IMR-90 (cell line): ENCODE results near the gene FOXC2. TPM values are rescaled to one million over a fixed set of nuclear protein-coding genes. Genes with fewer than 3 reads are reported as not detected.

Source experiments
- ATAC-seq: fragments of 200-7000 bp; cut with Tn5 transposase; 2 replicates; pipeline ENCODE4 v1.9.1; 2020; ENCODE audit warnings: low read depth, mild to moderate bottlenecking, moderate library complexity
- BruUV-seq: library from RNA; stranded (reverse); fragments of 400-500 nt; replicated peaks from 2 replicates; lab custom pipeline; 2021; lab: Mats Ljungman, UMichigan
- CTCF ChIA-PET: fragments of 300-600 bp; formaldehyde crosslinking; extraction: SDS; loops from one replicate; lab custom pipeline; 2021; ENCODE audit warnings: antibody characterized with exemption; lab: Yijun Ruan, JAX
- POLR2A ChIA-PET: fragments of 300-600 bp; sonication (Branson Sonifier 250); formaldehyde crosslinking; loops from one replicate; lab custom pipeline; 2022; ENCODE audit warnings: antibody characterized with exemption; ENCODE audit not compliant: unreplicated experiment; lab: Charles Lee
- DNase-seq: peaks from one replicate; pipeline ENCODE4 v3.0.0; 2013
- H2AFZ ChIP-seq: replicated peaks from 2 replicates; pipeline ENCODE3; 2013; ENCODE audit warnings: low read length, mild to moderate bottlenecking; ENCODE audit not compliant: poor library complexity
- H2AK5ac ChIP-seq: 2 replicates; pipeline ENCODE4 v1.6.1; 2013; ENCODE audit warnings: low read depth, low read length, inconsistent platforms
- H2AK9ac ChIP-seq: replicated peaks from 2 replicates; pipeline ENCODE3; 2013; ENCODE audit warnings: mild to moderate bottlenecking, low read depth, low read length, moderate library complexity; ENCODE audit not compliant: poor library complexity
- H2BK120ac ChIP-seq: 2 replicates; pipeline ENCODE4 v1.6.1; 2013; ENCODE audit warnings: low read depth, low read length, inconsistent platforms
- H2BK15ac ChIP-seq: 3 replicates; pipeline ENCODE4 v1.6.1; 2013; ENCODE audit warnings: low read depth, low read length, inconsistent platforms
- H2BK20ac ChIP-seq: 2 replicates; pipeline ENCODE4 v1.6.1; 2013; ENCODE audit warnings: low read depth, mild to moderate bottlenecking, inconsistent platforms, low read length, moderate library complexity
- H2BK5ac ChIP-seq: 2 replicates; pipeline ENCODE4 v1.6.1; 2013; ENCODE audit warnings: mild to moderate bottlenecking, low read depth, low read length, inconsistent platforms; ENCODE audit not compliant: poor library complexity, severe bottlenecking
- H3K14ac ChIP-seq: replicated peaks from 2 replicates; pipeline ENCODE4 v1.6.1; 2013; ENCODE audit warnings: low read depth, low read length, inconsistent platforms
- H3K18ac ChIP-seq: 2 replicates; pipeline ENCODE4 v1.6.1; 2013; ENCODE audit warnings: low read depth, low read length, control low read depth
- H3K23ac ChIP-seq: 2 replicates; pipeline ENCODE4 v1.6.1; 2013; ENCODE audit warnings: low read depth, low read length, inconsistent platforms
- H3K27ac ChIP-seq: 2 replicates; pipeline ENCODE4 v1.5.1; 2013; ENCODE audit warnings: mild to moderate bottlenecking, control low read depth, low read length; ENCODE audit not compliant: insufficient read depth
- H3K27me3 ChIP-seq: 2 replicates; pipeline ENCODE4 v1.6.1; 2013; ENCODE audit warnings: low read length; ENCODE audit not compliant: control insufficient read depth, insufficient read depth
- H3K36me3 ChIP-seq: 2 replicates; pipeline ENCODE4 v1.6.1; 2013; ENCODE audit warnings: low read length, mixed read lengths; ENCODE audit not compliant: control insufficient read depth, insufficient read depth
- H3K4ac ChIP-seq: 2 replicates; pipeline ENCODE4 v1.6.1; 2013; ENCODE audit warnings: low read depth, low read length, inconsistent platforms
- H3K4me1 ChIP-seq: 2 replicates; pipeline ENCODE4 v1.6.1; 2013; ENCODE audit warnings: low read length, mixed read lengths; ENCODE audit not compliant: control insufficient read depth, insufficient read depth
- H3K4me2 ChIP-seq: 2 replicates; pipeline ENCODE4 v1.6.1; 2013; ENCODE audit warnings: low read depth, mild to moderate bottlenecking, control low read depth, low read length, moderate library complexity
- H3K4me3 ChIP-seq: 2 replicates; pipeline ENCODE4 v1.5.1; 2013; ENCODE audit warnings: low read depth, mild to moderate bottlenecking, control low read depth, low read length, moderate library complexity; ENCODE audit not compliant: insufficient read depth
- H3K56ac ChIP-seq: 2 replicates; pipeline ENCODE4 v1.6.1; 2013; ENCODE audit warnings: low read length, inconsistent platforms; ENCODE audit not compliant: insufficient read depth; ENCODE audit errors: extremely low read depth
- H3K79me1 ChIP-seq, 2 experiments: 2 replicates each; pipeline ENCODE4 v1.6.1; 2013; ENCODE audit warnings: low read length in 2 of 2, inconsistent platforms in 1 of 2, low read depth in 1 of 2
- H3K9ac ChIP-seq: 2 replicates; pipeline ENCODE4 v1.6.1; 2013; ENCODE audit warnings: low read depth, low read length, control low read depth
- H3K9me1 ChIP-seq: 2 replicates; pipeline ENCODE4 v1.6.1; 2013; ENCODE audit warnings: low read length, inconsistent platforms; ENCODE audit not compliant: insufficient read depth
- H3K9me3 ChIP-seq: 2 replicates; pipeline ENCODE4 v1.6.1; 2013; ENCODE audit warnings: low read length; ENCODE audit not compliant: control insufficient read depth, insufficient read depth
- H4K20me1 ChIP-seq: 2 replicates; pipeline ENCODE4 v1.6.1; 2013; ENCODE audit warnings: low read length, inconsistent platforms; ENCODE audit not compliant: insufficient read depth
- H4K5ac ChIP-seq: 2 replicates; pipeline ENCODE4 v1.6.1; 2013; ENCODE audit warnings: mild to moderate bottlenecking, low read depth, low read length, control low read depth
- H4K8ac ChIP-seq, 2 experiments: 2 replicates each; pipeline ENCODE4 v1.6.1; 2013; ENCODE audit warnings: low read depth in 2 of 2, low read length in 2 of 2, control low read depth in 1 of 2, inconsistent platforms in 1 of 2
- H4K91ac ChIP-seq: 2 replicates; pipeline ENCODE4 v1.6.1; 2013; ENCODE audit warnings: low read depth, low read length, inconsistent platforms; ENCODE audit not compliant: insufficient read depth
- CHD1 ChIP-seq: IDR thresholded peaks from 2 replicates; pipeline ENCODE4 v1.6.1; 2012; ENCODE audit warnings: low read depth, low read length, improper control_type of control experiment
- NFE2L2 ChIP-seq: fragments of 150-350 bp; IDR thresholded peaks from 2 replicates; pipeline ENCODE4 v1.6.1; 2016; ENCODE audit warnings: low read depth, mild to moderate bottlenecking, low read length
- POLR2A ChIP-seq: IDR thresholded peaks from 2 replicates; pipeline ENCODE4 v1.6.1; 2012; ENCODE audit warnings: mild to moderate bottlenecking, low read depth, low read length
- SMC3 ChIP-seq: fragments of 150-350 bp; IDR thresholded peaks from 2 replicates; pipeline ENCODE4 v1.6.1; 2016; ENCODE audit warnings: low read depth, mild to moderate bottlenecking, antibody characterized with exemption, low read length, moderate library complexity
- USF2 ChIP-seq: fragments of 150-350 bp; IDR thresholded peaks from 2 replicates; pipeline ENCODE4 v1.6.1; 2017; ENCODE audit warnings: mild to moderate bottlenecking, antibody characterized with exemption, low read length, low read depth
- WGBS, 2 experiments: methylation state at CpG; one replicate each; pipeline versions ENCODE4 v1.1.5 to v1.1.7; 2013; ENCODE audit warnings: missing lambda C conversion rate in 2 of 2; ENCODE audit not compliant: insufficient read length in 1 of 2; ENCODE audit errors: extremely low coverage in 2 of 2; 5-methylcytosine and 5-hydroxymethylcytosine counted together
- dilution Hi-C: fragments of 300-500 bp; cut with HindIII; formaldehyde crosslinking; loops from one replicate; pipeline ENCODE4 v1.14.3; 2018; ENCODE audit warnings: low sequenced_read_pairs; ENCODE audit not compliant: unreplicated experiment
- in situ Hi-C: fragments of 300-500 bp; cut with MboI; formaldehyde crosslinking; loops from 3 replicates; pipeline ENCODE4 v1.14.3; 2019; ENCODE audit warnings: low sequenced_read_pairs, inconsistent platforms, mixed read lengths
- intact Hi-C: fragments of 100-400 bp; cut with micrococcal nuclease; formaldehyde crosslinking; loops from 2 replicates; pipeline ENCODE4 v1.10.0; 2022
- polyA plus RNA-seq, 3 experiments: library from polyadenylated mRNA; depleted of rRNA; stranded (reverse); fragments of >200 nt; gene quantifications; 2 replicates each; pipeline ENCODE4 v1.2.3, GENCODE V29; 2012; ENCODE audit warnings: low replicate concordance in 1 of 3
- total RNA-seq: library from RNA; depleted of rRNA; stranded (reverse); fragments of >200 nt; gene quantifications from 2 replicates; pipeline ENCODE4 v1.2.3, GENCODE V29; 2012

The FOXC2 gene
- total and polyA plus RNA-seq, 2 of the 4 experiments (the other 2 are of a cell fraction): 0.90 to 6.4 TPM

GRCh38 chr16:86580063-86580790 lies 13.6 kb downstream of the FOXC2 start:
- DNase-seq: peak; percentile 54
- H3K79me1 ChIP-seq: peaks cover 19 to 32% of the 10 kb centered on the region in 2 experiments
- H2BK15ac ChIP-seq: peak overlapping the region; percentile 6; the same call in 1 of the 3 replicates
- peak overlapping the region; percentile 99 for H3K27ac ChIP-seq
- H3K14ac ChIP-seq: peak overlapping the region; percentile 92
- TF ChIP-seq SMC3 (no peak), CHD1 (no peak), POLR2A (no peak), NFE2L2 (no peak), USF2 (no peak)
- H2BK20ac ChIP-seq: no peak overlapping the region; the same call in 1 of the 2 replicates
- intact Hi-C loops (loop anchor here (2.0 kb wide), 1 partner anchor 85 kb away; no protein-coding TSS in a partner anchor), in situ Hi-C loops (loop anchor here (10.0 kb wide), 1 partner anchor 175 kb away; no protein-coding TSS in a partner anchor), dilution Hi-C loops (no loop called here)
- peak overlapping the region; percentile 67 to 88 for H4K8ac ChIP-seq
- WGBS, 2 experiments: 12% methylated on average over 6 of the region's 19 CpGs; no CpG with 5 or more reads in 1 of the 2 experiments
- H3K56ac ChIP-seq: peak overlapping the region; percentile 67
- H4K5ac ChIP-seq: peak overlapping the region; percentile 83; the same call in 1 of the 2 replicates
- H2AK5ac ChIP-seq: peak overlapping the region; percentile 75
- H3K9ac ChIP-seq: peak overlapping the region; percentile 95
- H3K36me3 ChIP-seq: peaks cover 3% of the 10 kb centered on the region; the same call in 1 of the 2 replicates
- peak overlapping the region; percentile 81 for H4K91ac ChIP-seq
- H4K20me1 ChIP-seq: 0 out of 2 replicates have a peak, but pooled peaks cover 4% of the 10 kb centered on the region
- no peaks in the 10 kb centered on the region for H3K9me3 ChIP-seq
- peak overlapping the region; percentile 88 for H3K23ac ChIP-seq
- no TSS peak for BruUV-seq
- no peaks in the 10 kb centered on the region for H3K27me3 ChIP-seq
- peak overlapping the region; percentile 94 for H3K4me2 ChIP-seq
- H3K4me3 ChIP-seq: peak overlapping the region; percentile 71
- ChIA-PET CTCF (interaction anchor here (1.1 kb wide), 1 partner anchor 464 kb away, joined by 3 read pairs; no protein-coding TSS in a partner anchor), POLR2A (no interaction called here)
- H3K9me1 ChIP-seq: peaks cover 24% of the 10 kb centered on the region
- peak overlapping the region; percentile 95 for H3K4ac ChIP-seq
- H3K4me1 ChIP-seq: peaks cover 23% of the 10 kb centered on the region
- peak overlapping the region; percentile 97 for H2AK9ac ChIP-seq
- peak overlapping the region; percentile 18 for H2AFZ ChIP-seq
- peak overlapping the region; percentile 100 for H2BK5ac ChIP-seq
- H2BK120ac ChIP-seq: peak overlapping the region; percentile 97
- no peak for ATAC-seq
- peak overlapping the region; percentile 86 for H3K18ac ChIP-seq
